Upper lobe of right lung (tissue), 1 donor: ENCODE results near the gene MYCN. TPM values are rescaled to one million over a fixed set of nuclear protein-coding genes. Genes with fewer than 3 reads are reported as not detected.

Experiments
- ATAC-seq: fragments of 200-7000 bp; cut with Tn5 transposase; one replicate; pipeline ENCODE4 v1.9.1; 2020; ENCODE audit warnings: mild to moderate bottlenecking, moderate library complexity
- DNase-seq: peaks from one replicate; pipeline ENCODE4 v3.0.0-alpha.2; 2020
- H3K27ac ChIP-seq: fragments of 200-600 bp; one replicate; pipeline ENCODE4 v1.8.0; 2022
- H3K27me3 ChIP-seq: fragments of 200-600 bp; one replicate; pipeline ENCODE4 v1.8.0; 2022; ENCODE audit warnings: mild to moderate bottlenecking
- H3K36me3 ChIP-seq: fragments of 200-600 bp; one replicate; pipeline ENCODE4 v1.8.0; 2022
- H3K4me1 ChIP-seq: fragments of 200-600 bp; one replicate; pipeline ENCODE4 v1.8.0; 2022
- H3K4me3 ChIP-seq: fragments of 200-600 bp; one replicate; pipeline ENCODE4 v1.8.0; 2022; ENCODE audit warnings: mild to moderate bottlenecking
- H3K9me3 ChIP-seq: fragments of 200-600 bp; one replicate; pipeline ENCODE4 v1.8.0; 2022
- CTCF ChIP-seq: fragments of 200-600 bp; IDR thresholded peaks from one replicate; pipeline ENCODE4 v1.8.0; 2022; ENCODE audit warnings: antibody characterized with exemption
- intact Hi-C: fragments of 100-400 bp; cut with DNase I; formaldehyde crosslinking; loops from one replicate; pipeline ENCODE4 v1.11.0; 2022
- total RNA-seq: library from RNA; stranded (reverse); fragmentation: NEBNext Ultra II Directional; extraction: Animal tissue kit (Norgen Biotek cat#: 25700); gene quantifications from one replicate; pipeline ENCODE4 v1.2.1, GENCODE V29; 2021
- donor health status: DM: no; HTN: yes; CAD: no; lungs with severe emphysema.

Gene MYCN
- total RNA-seq, 1 donor from 2014 or later, result 0.49 TPM

- no peaks in the 10 kb centered on the region for H3K27me3 ChIP-seq
- intact Hi-C loops, result no loop called here
- no peaks in the 10 kb centered on the region for H3K9me3 ChIP-seq
- no peak for DNase-seq
- no peak overlapping the region for H3K27ac ChIP-seq
- ATAC-seq, result no peak
- H3K4me1 ChIP-seq, result no peaks in the 10 kb centered on the region
- no peak for TF ChIP-seq CTCF
- H3K4me3 ChIP-seq, result no peak overlapping the region
- no peaks in the 10 kb centered on the region for H3K36me3 ChIP-seq
These were observed 39.6 kb downstream of the MYCN start for GRCh38 chr2:15979759-15980604.

DNA sequence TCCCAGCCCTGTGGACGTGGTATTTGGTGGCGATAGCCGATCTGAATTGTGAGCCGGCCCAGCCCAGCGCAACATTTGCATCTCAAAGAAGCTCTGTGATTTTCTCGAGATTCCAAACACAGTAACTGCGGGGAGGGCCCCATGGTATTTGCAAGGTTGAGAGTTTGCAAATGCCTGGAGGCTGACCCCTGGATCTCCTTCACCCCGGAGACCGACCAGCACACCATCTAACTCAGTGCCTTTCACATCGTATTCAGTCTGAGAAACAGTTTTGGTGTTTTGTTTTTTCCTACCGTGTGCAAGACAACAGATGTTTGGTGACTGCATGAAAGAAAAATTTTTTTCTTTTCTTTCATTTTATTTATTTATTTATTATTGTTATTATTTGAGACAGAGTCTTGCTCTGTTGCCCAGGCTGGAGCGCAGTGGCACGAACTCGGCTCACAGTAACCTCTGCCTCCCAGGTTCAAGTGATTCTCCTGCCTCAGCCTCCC is 40.3 kb downstream of the MYCN start:
- H3K27ac ChIP-seq, result no peak overlapping the region
- H3K27me3 ChIP-seq, result no peaks in the 10 kb centered on the region
- H3K36me3 ChIP-seq, result no peaks in the 10 kb centered on the region
- DNase-seq (no peak), ATAC-seq (no peak)
- intact Hi-C loops, result no loop called here
- no peak overlapping the region for H3K4me3 ChIP-seq
- H3K9me3 ChIP-seq, result no peaks in the 10 kb centered on the region
- no peaks in the 10 kb centered on the region for H3K4me1 ChIP-seq
- no peak for TF ChIP-seq CTCF

DNA sequence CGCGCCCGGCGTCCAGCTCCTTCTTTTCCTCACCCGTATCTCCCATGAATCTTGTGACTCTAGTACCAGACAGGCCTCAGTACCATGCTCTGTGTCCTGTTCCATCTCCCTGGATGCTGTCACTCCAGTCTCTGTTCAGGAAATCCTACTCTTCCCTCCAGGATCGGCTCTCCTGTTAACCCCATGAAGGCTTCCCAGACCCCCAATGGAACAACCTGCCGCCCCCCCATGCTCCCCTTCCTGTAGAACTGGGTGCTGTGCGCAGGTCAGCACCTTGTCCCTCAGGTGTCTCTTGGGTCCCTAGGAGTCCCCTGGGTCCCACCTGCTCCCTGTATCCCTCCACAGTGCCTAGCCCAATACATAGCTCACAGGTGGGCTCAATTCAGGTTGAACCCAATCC is 41.3 kb downstream of the MYCN start:
- ATAC-seq, result no peak
- Histone ChIP-seq H3K36me3 (no peaks in the 10 kb centered on the region), H3K27ac (no peak overlapping the region), H3K27me3 (no peaks in the 10 kb centered on the region), H3K4me3 (no peak overlapping the region), H3K4me1 (no peaks in the 10 kb centered on the region), H3K9me3 (no peaks in the 10 kb centered on the region)
- TF ChIP-seq CTCF, result no peak
- intact Hi-C loops, result no loop called here
- DNase-seq, result no peak

DNA sequence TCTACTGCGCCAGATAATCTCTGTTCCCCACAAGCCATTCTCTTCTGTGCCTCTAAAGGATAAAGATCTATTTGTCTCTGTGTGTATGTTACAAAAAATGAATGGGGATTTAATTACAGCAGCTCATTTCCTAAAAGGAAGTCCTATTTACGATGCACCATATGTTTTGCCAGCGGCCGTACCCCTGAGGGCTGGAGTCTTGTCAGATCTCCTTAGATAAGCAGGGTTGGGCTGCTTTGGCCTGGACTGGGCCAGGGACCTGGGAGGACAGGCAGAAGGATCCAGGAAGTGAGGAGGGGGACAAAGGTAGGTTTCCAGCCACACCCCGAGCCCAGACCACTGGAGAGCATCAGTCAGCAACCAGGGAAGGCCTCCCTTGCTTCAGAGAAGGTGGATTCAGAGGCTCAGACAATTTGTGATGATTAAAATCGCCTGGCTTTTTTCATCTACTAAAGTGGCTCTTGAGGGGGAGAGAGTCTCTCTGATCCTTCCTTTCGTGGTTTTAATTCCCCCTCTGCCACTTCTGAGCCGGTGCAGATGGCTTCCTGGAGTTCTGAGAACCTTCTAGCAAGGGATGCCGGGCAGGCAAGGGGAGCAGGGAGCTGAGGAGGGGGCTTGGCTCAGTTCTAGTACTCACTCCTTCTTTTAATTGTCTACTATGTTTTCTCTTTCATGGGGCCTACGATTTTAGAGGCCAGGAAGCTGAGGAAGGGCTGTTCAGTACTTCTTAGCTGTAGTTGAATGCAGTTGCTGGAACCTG is 42.1 kb downstream of the MYCN start:
- no peak for TF ChIP-seq CTCF
- Histone ChIP-seq H3K27ac (no peak overlapping the region), H3K36me3 (no peaks in the 10 kb centered on the region), H3K27me3 (no peaks in the 10 kb centered on the region), H3K4me3 (no peak overlapping the region), H3K9me3 (no peaks in the 10 kb centered on the region), H3K4me1 (no peaks in the 10 kb centered on the region)
- intact Hi-C loops, result no loop called here
- DNase-seq, result no peak
- ATAC-seq, result no peak

DNA sequence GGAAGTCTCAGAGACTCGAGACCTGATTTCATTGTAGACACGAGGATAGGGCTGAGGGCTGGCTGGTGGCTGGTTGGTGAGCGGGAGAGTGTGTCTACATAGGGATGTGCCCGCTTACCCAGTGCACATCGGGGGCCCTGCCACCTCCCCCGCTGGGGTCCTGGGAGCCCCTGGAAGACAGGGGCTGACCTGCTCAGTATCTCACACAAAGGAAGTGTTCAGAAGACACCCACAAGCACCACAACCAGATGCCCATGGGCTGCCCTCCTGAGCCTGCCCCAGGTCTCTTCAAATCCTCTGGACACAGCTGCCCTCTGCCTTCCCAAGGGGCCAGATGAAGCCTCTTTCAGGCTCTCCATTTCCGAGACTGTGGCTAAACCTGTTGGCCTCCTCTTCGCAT is 43.1 kb downstream of the MYCN start:
- Histone ChIP-seq H3K27ac (no peak overlapping the region), H3K9me3 (no peaks in the 10 kb centered on the region), H3K27me3 (no peaks in the 10 kb centered on the region), H3K4me1 (no peaks in the 10 kb centered on the region), H3K36me3 (no peaks in the 10 kb centered on the region), H3K4me3 (no peak overlapping the region)
- DNase-seq, result no peak
- TF ChIP-seq CTCF, result no peak
- intact Hi-C loops, result no loop called here
- ATAC-seq, result no peak
